ENCODE measurements around the gene ZNHIT6.

The ZNHIT6 gene

DNA sequence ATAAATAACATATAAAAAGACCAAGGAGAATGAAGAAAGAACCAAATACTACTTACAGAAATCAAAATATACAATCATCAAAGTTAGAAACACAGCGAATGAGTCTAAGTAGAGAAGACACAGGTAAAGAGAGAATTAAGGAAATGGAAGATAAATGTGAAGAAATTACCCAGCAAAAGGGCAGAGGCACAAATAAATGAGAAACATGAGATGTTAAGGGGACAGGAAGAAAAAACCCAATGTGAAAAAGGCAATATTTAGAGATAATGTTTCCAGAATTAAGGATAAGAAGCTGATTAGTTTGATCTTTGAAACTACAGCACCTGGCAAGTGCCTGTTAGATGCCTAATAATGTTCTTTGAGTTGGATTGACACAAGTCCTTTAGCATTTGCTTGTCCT lies 86.8 kb downstream of the ZNHIT6 start:
- no peak for DNase-seq (ENCODE audit: low read depth, low spot score)

DNA sequence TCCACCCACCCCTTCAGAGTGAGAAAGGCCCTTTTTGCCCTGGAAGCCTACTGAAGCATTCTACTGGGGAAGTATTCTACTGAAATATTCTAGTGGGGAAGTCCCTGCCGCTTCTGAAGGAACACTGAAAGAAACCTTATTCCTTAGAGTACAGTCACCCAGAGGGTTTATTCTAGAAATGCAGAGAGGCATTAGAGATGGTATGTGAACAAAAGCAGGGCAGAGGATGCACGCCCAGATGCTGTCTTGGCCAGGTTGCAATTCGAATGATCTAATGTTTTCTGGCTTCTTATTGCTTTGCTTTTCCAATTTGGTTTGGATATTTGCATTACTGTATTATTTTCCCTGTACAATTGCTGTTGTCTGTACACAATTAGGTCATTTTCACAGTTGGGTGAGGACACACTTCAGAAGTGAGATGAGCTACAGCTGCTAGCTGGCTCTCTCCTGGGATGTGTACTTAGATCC lies 90.6 kb downstream of the ZNHIT6 start:
- peak; percentile 78 for DNase-seq (ENCODE audit: low read depth, low spot score)

DNA sequence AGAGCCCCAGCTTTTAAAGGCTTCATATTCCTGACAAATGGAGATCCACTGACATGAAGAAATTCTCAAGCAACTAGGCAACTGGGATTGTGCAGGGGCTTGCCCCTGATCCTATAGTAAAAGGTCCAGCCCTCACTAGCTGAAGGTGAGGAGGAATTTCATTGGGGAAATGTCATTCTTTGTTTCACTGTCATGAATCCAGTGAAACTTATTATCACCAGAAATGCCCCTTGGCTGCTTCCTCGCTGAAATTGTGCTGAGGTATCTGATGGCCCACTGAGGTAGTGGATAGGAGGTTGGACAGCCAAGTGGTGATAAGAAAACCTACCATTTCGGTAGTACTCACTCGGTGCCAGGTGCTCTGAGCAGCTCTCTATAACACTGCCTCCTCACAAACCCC lies 91.5 kb downstream of the ZNHIT6 start:
- DNase-seq (ENCODE audit: low read depth, low spot score) = no peak

DNA sequence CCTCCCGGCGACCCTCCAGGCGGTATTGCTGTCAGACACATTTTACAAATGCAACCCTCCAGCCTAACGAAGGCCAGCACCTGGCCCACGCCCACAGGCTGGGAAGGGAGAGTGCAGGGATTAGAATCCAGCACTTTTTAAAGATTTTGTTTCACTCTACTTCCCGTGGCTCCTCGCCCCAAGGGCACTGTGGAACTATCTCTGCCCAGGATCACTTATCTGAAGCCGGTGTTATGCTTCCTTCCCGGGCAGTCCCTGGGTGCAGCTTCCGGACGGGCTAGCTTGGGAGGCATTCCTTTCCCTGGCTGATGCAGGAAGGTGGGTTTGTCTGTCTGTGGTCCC lies 91.9 kb downstream of the ZNHIT6 start:
- DNase-seq (ENCODE audit: low read depth, low spot score) = no peak

DNA sequence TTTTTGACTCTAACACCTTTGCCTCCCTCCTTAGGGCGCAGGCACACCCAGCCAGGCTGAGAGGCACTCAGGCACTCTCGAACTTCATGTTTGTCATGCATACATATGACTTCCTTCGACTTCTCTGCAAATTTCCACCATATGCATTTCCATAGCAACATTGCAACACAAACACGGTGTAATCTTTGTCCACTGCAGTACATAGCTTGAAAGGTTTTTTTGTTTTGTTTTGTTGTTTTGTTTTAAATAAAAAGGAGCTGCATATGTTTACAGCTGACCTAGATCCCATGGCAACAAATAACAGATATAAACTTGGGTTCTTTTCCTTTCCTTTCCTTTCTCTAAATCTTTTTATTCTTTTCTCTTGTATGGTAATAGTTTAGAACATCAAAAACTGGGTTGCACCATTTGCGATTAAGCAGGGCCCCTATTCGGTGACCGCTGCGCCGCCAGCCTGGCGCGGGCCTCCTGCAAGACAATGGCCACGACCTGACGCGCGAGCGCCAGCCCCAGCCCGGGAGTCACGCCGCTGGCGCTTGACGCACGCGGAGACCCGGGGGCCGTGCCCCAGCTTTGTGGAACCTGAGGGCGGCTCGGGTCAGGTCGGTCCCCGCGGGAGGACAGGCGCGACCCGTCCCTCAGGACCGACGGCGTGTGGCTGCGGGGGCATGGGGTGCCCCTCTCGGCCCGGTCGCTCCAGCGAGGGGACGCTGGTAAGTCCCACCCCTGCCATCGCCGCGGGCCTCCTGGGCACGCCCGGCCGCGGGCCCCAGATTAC lies 92.5 kb downstream of the ZNHIT6 start:
- peak; percentile 28 for DNase-seq (ENCODE audit: low read depth, low spot score)

DNA sequence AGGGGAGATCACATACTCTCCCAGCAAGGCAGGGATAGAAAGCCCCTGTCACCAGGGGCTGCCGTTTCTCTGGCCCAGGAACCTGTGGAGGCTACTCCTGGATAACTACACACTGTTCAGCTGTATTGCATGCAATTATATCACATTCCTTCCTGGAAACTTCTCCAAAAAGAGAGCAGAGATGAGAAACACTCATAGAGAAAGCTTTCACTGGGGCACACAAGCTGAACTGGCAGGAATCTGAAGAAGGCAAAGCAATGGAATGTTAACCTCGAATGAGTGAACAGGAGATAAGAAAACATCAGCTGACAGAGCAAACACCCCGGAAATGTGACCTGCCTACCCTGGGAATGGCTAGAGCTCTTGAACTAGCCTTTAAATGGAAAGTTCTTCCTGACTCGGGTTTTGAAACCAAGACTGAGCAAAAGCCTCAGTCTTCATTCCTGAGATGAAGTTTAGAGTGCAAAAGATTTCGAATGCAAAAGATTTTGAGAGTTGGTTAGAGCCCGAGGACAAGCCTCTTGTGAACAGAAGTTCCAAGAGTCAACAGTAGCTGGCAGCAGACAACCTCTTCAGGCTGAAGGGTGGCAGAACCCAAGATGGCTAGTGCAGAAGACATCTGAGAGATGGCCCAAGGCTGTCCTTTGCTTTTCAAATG lies 95.4 kb downstream of the ZNHIT6 start:
- peak; percentile 95 for DNase-seq (ENCODE audit: low read depth, low spot score)

DNA sequence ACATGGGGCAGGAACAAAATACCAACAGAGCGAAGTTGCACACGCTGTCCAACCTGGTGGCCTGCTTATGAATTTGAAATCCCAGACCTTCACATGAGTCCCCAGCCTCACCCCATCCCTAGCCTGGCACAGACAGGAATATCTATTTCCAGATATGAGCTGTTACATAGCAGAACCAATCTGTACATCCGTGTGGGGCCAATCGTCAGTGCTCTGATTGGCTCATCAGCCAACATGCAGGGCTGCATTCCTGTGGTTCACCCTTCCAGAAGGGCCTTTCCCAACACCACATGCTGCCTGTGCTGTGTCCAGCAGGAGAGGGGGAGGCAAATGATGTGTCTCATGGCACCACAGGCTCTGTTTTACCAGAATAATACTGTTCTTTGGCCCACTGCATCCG lies 96.4 kb downstream of the ZNHIT6 start:
- DNase-seq (ENCODE audit: low read depth, low spot score) = peak; percentile 98

DNA sequence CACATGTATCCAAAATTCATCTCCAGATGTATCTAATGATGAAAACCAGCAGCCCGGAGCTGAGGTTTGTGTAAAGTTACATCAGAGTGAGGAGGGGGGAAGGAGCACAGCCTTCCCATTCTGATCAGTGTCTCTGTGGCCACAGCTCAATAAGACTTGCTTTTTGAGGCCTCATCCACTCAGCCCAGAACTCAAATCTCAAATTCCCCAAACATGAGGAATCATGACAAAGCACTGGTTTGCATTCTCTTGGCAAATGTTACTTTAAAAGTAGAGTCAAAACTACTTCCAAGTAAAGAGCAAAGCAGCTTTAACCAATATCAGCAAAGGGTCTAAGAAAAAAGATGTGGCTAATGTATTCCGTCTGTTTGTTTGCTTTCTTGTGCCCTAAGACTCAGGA lies 96.8 kb downstream of the ZNHIT6 start:
- DNase-seq (ENCODE audit: low read depth, low spot score) = peak; percentile 79

DNA sequence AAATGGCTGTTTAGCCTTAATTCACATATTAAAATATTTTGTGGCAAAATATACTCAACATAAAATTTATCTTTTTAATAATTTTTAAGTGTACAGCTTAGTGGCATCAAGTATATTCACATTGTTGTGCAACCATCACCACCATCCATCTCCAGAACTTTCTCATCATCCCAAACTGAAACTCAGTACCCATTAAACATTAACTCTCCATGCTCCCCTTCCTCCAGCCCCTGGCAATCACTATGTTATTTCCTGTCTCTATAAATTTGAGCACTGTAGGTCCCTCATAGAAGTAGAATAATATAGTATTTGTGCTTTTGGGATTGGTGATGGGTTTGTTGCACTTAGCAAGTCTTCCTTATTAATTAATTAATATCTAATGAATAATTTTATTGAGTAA lies 98.3 kb downstream of the ZNHIT6 start:
- no peak for DNase-seq (ENCODE audit: low read depth, low spot score)

DNA sequence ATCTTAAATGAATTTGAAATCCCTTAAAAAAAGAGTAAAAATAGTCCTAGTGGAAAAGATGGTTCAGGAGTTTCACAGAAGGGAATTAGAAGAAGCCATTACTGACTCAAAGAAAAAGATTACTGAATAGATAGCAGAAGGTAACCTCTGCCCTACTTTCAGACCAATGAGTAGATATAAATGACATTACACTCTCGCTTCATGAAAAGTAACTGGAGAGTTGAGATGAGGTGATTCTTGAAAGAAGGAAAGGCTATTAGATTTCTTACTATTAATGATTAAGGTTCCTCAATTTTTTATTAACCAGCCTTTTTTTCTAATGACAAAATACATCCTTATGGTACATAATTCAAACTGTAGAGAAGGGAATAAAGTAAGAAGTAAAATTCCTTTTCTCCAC lies 99.4 kb downstream of the ZNHIT6 start:
- DNase-seq (ENCODE audit: low read depth, low spot score) = no peak

DNA sequence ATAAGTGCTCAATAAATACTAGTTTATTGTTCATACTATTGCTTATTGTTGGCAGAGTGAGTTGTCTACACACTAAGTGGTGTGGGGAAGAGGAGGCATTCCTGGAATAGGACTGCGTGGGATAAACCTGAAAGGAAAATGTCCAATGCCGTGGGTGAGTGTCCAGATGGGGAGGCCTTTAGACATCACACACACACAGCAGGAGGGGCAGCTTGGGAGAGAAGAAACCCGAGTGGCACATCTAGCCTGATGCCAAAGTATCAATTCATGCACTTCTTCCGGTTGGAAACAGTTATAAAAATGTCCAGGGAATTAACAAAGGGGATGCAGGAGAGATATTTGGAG lies 100.3 kb downstream of the ZNHIT6 start:
- DNase-seq (ENCODE audit: low read depth, low spot score) = no peak

DNA sequence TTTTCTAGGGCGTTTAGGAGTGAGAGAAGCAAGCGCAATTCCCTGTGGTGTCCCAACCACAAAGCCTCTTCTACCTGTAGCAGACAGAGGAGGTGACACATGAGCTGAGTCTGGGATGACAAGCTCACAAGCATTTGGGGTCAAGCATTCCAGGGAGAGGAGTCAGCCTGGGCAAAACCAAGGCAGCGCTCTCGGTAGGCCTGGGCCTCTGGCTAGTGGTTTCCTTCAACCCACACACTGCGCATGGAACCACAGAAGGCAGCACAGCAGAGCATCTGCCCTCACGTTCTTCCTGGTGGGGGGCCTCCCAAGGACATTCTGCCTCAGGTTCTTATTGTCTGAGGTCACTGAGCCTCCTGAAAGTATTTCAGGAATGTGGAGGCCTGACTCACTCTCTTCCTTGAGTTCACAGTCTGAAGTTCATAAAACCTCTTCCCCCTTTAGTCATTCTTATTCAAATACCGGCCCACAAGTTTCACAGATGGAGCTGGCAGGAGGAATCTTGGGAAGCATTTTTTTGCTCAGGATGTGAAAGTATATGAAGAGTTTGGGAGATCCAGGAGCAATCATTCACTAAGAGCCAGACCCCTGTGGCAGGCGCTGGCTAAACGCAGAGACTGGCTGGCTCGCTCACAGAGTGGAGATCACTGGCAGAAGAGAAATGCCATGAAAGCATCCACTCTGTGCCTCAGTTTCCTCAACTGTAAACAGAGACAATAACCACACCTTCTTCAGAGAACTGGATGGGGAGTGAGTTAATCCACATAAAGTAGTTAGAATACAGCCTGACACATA lies 100.9 kb downstream of the ZNHIT6 start:
- DNase-seq (ENCODE audit: low read depth, low spot score) = peak; percentile 99

DNA sequence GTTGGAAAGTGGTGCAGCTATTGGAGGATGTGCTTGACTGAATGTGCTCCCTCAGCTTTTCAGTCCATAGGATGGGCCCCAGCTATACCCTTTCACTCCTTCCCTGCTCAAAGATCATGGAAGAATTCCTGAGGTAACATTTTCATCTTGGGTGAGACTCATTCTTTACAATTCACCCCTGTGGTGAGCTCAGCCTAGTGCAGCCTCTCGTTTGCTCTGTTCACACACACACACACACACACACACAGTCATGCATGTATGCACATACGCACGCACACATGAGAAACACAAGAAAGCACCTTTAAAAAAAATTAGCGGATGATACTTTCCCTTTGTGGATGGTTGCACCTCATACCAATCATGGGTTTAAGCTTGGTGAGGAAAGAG lies 101.8 kb downstream of the ZNHIT6 start:
- DNase-seq (ENCODE audit: low read depth, low spot score) = no peak

DNA sequence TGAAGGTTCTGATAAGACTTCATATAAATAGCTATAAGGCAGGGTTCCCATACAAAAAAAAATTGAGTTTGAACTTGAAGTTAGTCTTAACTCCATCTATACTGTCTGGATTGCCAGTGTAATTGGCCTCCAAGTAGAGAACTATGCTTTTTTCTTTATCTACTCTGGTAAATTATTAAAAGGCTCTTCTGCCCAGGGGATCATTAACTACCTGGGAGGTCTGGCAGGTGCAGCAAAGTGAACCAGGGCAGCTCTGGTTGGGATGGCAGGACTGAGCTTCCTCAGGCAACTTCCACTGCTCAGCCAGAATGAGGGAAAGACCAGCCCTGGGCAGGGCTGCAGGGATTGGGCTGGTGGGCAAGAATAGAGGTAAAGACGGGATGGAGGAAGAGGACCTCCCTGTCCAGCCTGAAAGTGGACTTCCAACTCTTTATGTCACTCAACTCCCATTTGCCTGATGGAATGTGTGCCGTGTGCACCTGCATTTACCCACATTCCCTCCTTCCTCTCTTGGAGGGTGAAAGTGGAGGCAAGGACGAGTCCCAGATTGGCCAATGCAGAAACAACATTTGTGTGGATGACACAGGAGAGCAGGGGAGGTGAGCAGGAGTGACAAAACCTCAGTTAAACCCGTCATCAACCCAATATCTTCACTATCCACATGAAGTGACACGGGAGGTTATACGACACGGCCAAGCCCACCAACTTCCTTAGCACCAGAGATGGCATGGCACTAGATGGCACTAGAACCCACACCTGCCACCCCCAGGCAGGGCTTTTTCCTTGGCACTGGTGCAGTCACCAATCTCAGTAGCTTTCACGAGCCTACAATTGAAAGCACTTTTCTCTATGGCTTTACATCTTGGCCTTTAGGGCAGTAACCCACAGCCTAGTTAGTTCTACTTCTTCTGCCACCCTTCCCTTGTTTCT lies 102.5 kb downstream of the ZNHIT6 start:
- DNase-seq (ENCODE audit: low read depth, low spot score) = no peak

DNA sequence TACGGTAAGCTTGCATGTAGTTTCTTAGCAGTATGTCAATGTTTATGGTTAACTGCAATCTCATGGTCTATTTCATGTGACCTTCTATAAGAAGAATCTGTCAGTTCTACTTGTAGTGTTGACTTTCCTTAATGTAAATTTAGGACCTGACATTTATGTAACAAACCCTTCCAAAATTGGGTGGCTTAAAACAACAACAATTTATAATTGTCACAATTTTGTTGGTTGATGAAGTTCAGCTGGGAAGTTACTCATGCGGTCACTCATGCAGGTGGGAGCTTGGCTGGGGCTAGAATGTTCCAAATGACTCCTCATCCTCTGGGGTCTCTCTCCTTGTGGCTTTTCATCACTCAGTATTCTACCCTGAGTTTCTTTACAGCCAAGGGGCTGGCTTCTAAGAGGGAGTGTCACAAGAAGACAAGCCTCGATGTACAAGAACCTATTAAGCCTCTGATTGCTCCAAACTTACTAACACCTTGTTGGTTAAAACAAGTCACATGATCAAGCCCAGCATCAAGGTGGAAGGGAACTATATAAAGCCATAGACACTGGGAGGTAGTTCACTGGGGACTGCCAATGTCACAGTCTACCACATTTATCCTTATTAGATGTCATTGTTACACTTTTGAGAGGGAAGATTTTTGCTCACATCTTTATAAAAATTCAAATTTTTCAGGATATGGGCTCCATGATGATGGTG lies 103.8 kb downstream of the ZNHIT6 start:
- no peak for DNase-seq (ENCODE audit: low read depth, low spot score)

DNA sequence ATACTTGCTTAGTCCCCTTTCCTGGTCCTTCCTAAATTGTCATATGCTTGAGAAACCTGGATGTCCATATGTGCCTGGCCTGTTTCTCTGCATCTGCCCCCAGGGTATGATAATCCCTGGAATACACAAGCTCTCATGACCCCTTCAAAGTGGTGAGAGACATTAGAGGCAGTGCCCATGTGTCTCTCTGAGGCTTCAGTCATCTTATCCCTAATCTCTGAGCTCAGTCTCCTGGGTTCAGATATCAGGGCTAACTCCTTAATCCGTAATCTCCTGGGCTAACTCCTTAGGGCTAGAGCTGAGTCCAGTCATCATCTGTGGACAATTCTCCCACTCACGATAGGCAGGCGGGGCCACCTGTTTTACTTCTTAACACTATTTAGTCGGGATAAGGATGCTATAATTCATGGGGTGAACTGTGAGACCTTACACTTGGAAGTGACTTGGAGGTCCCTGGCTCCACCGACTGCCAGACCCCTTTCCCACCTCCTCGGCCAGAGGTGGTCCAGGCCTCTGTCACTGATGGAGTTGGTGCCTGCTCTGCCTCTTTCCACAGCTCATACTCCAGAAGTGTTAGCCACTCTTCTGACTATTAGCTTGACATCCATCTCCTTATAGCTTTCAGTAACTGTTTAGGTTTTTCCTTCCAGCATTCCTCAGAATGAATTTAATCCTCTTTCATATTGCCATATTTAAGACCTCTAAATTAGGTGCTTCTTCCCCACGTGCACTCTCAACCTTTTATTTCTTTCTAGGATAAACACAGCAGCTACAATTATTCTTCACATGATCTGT lies 105.0 kb downstream of the ZNHIT6 start:
- DNase-seq (ENCODE audit: low read depth, low spot score) = no peak

DNA sequence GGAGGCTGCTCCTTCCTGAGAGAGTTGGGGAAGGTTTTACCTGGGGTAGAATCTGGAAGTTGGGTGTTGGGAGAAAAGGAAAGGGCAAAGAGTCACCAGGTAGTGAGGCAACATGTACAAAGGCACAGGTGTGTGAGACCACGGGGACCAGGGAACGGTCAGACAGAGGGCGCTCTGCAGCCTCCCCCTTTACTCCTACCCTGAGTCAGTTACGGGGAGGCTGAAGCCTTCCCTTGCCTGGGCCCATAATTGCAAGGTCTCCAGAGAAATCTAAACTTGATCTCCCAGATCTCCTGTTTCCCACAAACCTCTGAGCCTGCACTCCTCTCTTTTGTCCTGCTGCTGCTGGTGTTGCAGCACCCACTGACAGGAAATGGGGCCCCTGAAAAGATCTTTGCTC lies 105.7 kb downstream of the ZNHIT6 start:
- DNase-seq (ENCODE audit: low read depth, low spot score) = no peak

DNA sequence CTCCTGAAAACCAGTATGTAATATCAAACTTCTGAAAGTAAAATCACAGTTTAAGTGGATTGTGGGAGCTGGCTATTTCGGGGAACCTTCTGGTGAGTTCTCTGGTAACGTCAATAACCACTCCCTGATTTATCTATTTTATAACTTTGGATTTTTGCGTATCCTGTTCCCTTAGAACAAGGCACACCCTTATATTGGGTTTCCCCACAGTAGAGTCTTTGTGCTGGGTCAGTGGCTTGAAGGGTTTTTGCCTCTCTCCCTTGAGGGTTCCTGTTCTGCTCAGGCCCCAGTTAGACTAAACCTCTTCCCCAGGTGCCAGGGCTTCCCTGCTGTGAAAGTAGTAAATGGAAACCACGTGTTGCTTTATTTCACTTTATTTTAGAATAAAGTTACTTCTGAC lies 106.3 kb downstream of the ZNHIT6 start:
- no peak for DNase-seq (ENCODE audit: low read depth, low spot score)

DNA sequence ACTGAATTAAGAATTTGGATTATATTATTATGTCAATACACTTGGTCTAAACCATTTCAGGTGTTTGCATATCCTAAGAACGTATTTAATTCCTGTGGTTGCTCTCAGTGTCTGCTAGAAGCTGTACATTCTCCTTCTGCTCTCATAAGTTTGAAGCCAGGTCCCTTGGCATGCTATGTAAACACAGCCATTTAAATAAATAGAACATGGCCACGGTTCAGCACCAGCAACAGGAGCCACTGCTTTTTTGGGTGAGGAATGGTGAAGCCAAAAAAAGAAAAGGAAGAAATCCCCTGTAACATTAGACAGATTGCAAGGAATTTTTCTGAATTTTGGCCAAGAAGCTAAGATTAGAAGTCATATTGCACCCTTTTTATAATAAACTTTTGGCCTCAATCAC lies 108.6 kb downstream of the ZNHIT6 start:
- DNase-seq (ENCODE audit: low read depth, low spot score) = no peak
